Measurements from ENCODE around the gene AP1M1. TPM values are rescaled to one million over a fixed set of nuclear protein-coding genes. Genes with fewer than 3 reads are reported as not detected.

The AP1M1 gene
- total RNA-seq, 4 donors from 2014 or later = 84.9 to 108 (median 88.4) TPM

- no peak for TF ChIP-seq CTCF (IDR thresholded peaks at IDR 0.05; ENCODE audit: low read depth)
Measured at GRCh38 chr19:16168465-16169081, 29.1 kb upstream of the AP1M1 start.

GRCh38 chr19:16170134-16170533, 27.6 kb upstream of the AP1M1 start:
- no peak for TF ChIP-seq CTCF (IDR thresholded peaks at IDR 0.05; ENCODE audit: low read depth)

- TF ChIP-seq CTCF (IDR thresholded peaks at IDR 0.05; ENCODE audit: low read depth) = no peak
Measured at GRCh38 chr19:16175954-16176353, 21.8 kb upstream of the AP1M1 start.

- TF ChIP-seq CTCF (IDR thresholded peaks at IDR 0.05; ENCODE audit: low read depth) = no peak
Measured at GRCh38 chr19:16180611-16181010, 17.1 kb upstream of the AP1M1 start.

- no peak for TF ChIP-seq CTCF (IDR thresholded peaks at IDR 0.05; ENCODE audit: low read depth)
Measured at GRCh38 chr19:16184665-16185122, 13.0 kb upstream of the AP1M1 start.

- TF ChIP-seq CTCF (IDR thresholded peaks at IDR 0.05; ENCODE audit: low read depth) = no peak
Measured at GRCh38 chr19:16185123-16185767, 12.5 kb upstream of the AP1M1 start, which contains the start of gene FAM32A. FAM32A (plus strand) TSS chr19:16185410; CDS start chr19:16185443, 33 bp downstream.

GRCh38 chr19:16185768-16186123, 12.0 kb upstream of the AP1M1 start:
- no peak for TF ChIP-seq CTCF (IDR thresholded peaks at IDR 0.05; ENCODE audit: low read depth)

Measured in subcutaneous adipose tissue (tissue), 4 donors.